Loucy (cell line): ENCODE results near the gene MEGF10.

Source experiments
- CTCF ChIP-seq: fragments of 200-600 bp; sonication (generic); conservative IDR thresholded peaks from 2 replicates; pipeline ENCODE4 v1.5.1; 2014; ENCODE audit warnings: mild to moderate bottlenecking, antibody characterized with exemption, low read length
- EZH2phosphoT487 ChIP-seq: fragments of 200-600 bp; IDR thresholded peaks from 2 replicates; pipeline ENCODE4 v1.6.1; 2018; ENCODE audit warnings: antibody characterized with exemption, mild to moderate bottlenecking, moderate library complexity, borderline replicate concordance

DNA sequence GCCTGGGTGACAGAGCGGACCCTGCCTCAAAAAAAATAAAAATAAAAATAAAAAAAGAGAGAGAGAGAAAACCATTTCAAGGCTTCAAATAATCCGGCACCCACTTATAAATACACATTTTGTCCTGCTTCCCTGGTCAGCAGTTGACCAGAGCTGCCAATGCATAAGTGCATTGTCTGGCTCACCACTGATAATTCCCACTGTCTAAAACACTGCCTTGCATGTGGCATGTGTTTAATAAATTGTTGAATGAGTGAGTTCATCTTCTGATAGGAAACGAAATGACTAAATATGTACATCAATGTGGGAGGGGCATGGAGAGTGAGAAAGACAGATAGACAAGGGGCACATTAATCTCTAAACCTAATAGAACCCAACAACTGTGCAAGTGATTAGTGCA is 42.9 kb downstream of the MEGF10 start:
- TF ChIP-seq CTCF (no peak), EZH2phosphoT487 (no peak)
